Stimulated activated CD8-positive, alpha-beta memory T cell treated with anti-CD3 and anti-CD28 coated beads, Interleukin-2, amount 100 ng/mL, for 1 hour (primary cell): ENCODE results near the gene CEP57.
A peak's percentile ranks its signal among the peaks of the same experiment; 100 is the strongest.

ENCODE experiments used
- DNase-seq, 2 donors: peaks; one replicate each; pipeline ENCODE4 v3.0.0-alpha.2; 2020; ENCODE audit warnings: low read depth in 2 of 2

The CEP57 gene

DNA sequence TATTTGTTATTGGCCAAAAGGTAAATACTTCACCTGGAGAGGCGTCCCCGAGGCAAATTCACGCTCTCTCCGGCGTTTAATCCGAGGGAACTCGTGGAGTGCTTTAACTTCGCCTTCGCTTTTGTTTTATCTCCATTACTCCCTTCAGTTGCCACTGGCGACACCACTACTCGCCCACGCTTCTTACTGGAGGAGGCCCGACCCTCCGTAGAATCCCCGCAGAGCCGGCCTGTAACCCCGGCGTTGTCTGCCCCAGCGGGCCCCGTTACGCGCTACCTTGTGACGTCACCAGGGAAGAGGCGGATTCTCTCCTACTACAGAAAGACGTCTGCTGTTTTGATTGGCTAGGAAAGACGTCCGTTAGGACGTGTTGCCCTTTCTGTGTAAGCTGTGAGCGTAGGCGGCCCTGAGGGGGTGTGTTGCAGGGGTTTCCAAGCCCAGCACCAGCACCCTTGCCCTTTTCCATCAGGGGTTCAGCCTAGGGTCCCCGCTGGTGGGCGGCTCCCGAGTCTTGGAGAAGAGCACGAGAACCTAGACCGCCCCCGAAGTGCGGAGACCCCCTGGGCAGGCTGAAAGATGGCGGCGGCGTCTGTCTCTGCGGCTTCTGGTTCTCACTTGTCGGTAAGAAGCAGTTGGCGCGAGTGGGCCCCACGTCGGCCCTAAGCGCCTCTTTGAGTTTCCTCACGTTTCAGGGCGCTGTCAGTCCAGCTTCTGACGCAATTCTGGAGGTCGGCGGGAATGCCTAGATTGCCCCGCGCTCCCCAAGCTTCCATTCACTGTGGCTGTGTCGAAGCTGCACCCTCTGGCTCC lies at the start of gene CEP57:
CEP57 (plus strand) TSS at position 376 of the 810 bp plus-strand sequence; CDS start at position 577, 201 bp downstream.
- DNase-seq: peak; percentile 84 to 88

DNA sequence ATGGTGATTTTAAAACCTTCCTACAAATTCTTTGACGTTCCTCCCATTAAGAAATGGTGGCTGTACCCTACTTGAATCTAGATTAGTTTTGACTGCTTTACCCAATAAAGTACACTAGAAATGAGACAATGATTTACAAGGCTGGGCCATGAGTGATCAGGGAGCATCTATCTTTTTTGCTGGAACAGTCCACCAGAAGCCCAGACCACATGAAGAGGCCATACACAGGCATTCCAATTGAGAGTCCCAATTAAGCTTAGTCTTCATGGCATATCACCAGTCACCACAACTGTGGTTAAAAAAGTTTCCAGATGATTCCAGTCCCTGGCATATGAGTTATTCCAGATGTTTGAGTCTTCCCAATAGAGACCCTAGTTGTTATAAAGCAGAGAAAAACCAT lies 40.2 kb upstream of the CEP57 start:
- DNase-seq: no peak

DNA sequence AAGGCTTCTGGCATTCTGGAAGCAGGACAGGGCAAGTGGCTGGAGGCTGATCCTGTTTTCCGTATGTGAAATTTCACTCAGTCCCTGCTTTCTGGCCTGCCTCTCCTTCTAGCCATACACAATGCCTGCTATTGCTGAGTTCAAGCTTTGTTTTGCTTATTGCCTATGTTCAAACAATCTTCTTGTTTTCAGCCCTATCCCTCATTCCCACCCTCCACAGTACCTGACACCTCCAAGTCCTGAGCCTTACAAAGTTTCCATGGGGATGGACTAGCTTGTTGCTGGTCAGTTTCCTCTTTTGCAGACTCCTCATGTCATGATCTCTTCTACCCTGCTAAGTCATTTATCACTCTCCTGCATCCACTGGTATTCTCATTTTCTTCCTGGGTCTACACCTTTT lies 38.8 kb upstream of the CEP57 start:
- no peak for DNase-seq

DNA sequence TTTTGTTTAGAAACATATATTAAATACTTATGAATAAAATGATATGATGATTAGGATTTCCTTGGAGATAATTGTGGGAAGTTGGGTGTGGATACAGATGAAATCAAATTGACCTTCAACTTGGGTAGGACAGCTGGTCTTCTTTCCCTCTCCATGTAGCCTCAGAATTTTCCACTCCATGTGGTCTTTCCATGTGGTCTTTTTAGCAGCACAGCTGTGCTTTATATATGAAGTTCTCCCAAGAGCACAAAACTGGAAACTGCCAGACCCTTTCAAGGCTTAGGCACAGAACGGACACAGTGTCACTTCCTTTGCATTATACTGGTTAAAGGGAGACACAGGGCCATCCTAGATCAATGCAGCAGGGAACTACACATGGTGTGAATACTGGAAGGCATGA lies 29.4 kb upstream of the CEP57 start:
- no peak for DNase-seq

DNA sequence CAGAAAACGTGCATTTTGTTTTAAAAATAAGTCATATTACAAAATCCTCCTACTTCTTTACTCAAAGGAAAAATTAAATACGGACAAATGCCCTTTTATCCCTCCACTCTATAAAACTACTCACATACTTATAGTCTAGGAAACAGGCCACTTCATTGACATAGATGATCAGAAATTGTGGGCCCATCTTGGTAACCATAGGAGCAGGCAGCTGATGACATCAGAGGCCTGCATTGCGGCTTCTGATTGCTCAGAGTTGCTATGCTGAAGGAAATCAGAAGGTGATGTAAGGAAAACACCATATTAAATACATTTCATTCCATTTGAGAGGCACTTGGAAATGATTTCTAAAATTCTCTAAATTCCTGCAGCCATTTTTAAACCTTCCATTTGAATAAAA lies 27.8 kb upstream of the CEP57 start:
- no peak for DNase-seq

DNA sequence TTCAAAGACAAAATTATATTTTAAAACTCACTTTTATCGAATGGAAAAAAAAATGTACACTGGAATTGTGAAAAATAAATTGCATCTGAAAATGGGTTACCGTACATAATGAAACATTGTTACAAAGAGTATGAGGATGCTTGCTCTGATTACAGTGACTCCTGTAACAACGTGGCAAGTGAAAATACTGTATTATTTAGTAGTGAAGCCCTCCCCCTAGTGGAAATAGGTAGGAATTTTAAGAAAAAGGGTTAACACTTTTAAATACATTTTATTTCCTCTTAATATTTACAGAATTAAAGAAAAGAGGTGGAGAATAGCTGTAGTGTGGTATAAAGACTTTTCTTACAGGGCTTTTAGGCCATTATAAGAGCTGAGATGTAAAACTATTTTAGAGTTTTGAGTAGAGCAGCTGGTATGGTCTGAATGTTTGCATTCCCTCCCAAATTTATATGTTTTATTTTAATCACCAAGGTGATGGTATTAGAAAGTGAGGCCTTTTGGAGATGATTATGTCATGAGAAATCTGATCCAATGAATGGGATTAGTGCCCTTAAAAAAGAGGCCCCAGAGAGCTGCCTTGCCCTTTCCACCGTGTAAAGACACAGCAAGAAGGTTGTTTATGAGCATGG lies 25.9 kb upstream of the CEP57 start:
- no peak for DNase-seq

DNA sequence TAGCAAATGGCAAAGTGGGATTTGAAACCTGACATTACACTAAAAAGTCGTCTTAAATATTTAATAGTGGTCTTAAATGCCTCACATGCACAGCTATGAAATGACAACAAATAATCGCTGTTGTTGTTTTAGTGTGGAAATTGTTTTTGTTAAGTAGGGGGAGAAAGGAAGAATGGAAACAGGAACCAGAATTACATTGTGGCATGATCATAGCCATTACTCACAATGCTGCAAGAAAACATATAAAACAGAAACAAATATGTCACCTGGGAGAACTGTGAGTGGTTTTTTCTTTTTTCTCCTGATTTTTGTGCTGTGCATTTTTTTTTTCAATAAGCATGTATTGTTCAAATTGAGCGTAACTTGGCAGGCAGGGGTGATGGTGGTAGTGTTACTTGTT lies 23.6 kb upstream of the CEP57 start:
- no peak for DNase-seq

DNA sequence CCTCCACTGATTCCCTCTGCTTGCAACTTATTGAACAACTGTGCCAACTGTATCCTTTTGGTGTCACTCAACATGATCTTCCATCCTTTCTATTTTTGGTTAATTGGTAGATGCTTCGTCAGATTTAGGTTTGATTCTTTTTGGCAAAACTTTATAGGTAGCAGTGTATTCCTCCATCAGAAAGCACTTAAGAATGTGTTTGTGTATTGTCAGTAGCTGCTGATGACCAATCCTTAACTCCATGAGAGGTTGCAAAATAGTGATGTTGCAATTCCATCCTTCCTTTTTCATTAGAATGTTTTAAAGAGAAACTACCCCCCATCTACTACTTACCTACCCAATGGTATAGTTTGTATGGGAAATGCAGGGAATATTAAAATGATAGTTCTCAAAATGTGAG lies 22.8 kb upstream of the CEP57 start:
- DNase-seq: no peak

DNA sequence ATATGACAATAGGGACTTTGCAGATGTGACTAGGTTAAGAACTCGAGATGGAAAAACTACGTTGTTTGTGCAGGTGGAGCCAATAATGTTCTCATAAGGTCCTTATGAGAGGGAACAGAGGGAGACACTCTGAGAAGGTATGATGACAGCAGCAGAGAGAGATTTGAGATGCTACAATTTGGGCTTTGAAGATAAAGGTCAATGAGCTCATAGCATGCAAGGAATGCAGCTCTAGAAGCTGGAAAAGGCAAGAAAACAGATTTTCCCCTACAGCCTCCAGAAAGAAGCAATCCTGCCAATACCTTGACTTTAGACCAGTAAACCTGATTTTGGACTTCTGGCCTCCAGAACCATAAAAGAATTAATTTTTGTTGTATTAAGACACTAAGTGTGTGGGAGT lies 21.8 kb upstream of the CEP57 start:
- DNase-seq: no peak

DNA sequence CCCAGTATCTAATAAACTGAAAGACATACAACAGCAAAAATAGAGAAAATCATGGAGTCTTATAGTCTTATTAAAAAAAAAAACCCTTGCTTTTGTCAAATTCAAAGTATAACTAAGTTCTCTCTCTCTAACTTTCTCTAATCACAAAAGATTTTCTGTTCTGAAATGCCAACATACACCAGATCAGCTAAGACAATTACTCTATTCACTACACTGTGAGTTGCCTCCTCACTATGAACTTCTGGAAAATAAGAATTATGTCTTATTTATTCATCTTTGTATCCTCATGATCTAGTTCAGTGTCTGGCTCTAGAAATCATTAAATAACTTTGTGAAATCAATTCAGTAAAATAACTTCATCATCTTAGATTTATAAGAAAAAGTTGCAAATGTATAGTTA lies 13.4 kb upstream of the CEP57 start:
- no peak for DNase-seq

DNA sequence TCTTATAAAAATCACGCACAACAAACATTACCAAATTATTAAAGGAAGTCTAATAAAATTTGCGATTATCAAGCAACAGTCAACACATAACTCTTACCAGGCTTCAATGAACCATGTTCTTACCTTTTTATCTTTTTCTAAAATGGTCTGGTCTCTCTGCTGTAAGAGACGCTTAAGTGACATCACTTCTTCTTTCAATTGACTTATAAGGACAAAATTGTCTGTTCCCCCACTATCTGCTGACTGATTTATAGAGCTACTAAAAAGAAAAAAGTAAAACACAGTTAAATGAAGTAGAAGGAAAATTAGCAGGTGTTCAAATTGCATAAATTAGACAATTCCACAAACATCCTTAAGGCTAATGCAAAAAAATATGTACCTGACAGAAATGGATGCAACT lies 11.6 kb upstream of the CEP57 start:
- DNase-seq: no peak

DNA sequence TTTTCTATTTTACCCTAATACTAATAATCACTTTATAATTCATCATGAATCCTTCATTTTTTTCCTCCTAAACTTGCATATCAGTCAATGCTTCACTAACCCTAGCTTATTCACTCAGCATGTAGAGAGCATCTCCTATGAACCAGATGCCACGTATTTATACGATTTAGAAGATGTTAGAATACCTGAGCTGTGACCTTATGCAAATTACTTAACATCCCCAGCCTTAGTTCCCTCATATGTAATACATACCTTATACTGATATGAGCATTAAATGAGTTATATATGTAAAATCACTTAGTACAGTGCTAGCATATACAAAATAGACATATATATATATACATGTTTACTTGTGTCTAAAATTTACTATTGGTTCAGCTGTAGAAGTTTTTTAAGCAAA lies 9.8 kb upstream of the CEP57 start:
- DNase-seq: no peak

DNA sequence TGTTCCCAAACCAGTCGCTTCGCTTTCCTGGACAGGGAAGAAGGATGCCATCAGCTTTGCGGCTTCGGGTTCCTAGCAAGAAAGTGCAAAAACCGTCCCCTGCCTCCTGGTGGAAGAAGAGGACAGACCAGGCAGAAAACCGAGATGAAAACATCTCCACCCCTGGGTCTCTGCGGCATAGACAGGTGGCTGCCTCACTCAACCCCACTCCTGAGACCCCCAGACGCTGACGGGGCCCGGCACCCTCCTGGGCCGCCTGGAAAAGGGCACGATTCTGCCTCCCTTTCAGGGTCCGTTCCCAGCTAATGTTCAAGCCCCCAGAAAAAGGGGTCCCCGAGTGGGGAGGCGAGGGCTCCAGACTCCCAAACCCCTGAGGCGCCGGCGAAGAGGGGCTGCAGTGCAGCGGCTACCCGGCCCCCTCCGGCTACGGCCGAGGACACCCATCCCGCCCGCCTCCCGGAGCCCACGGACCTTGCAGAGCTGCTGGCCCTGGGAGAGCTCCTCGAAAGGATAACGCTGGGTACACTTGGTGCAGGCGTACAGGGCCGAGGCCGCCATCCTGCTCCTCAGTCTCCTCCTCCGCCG lies 1.3 kb upstream of the CEP57 start:
- DNase-seq: peak; percentile 0

DNA sequence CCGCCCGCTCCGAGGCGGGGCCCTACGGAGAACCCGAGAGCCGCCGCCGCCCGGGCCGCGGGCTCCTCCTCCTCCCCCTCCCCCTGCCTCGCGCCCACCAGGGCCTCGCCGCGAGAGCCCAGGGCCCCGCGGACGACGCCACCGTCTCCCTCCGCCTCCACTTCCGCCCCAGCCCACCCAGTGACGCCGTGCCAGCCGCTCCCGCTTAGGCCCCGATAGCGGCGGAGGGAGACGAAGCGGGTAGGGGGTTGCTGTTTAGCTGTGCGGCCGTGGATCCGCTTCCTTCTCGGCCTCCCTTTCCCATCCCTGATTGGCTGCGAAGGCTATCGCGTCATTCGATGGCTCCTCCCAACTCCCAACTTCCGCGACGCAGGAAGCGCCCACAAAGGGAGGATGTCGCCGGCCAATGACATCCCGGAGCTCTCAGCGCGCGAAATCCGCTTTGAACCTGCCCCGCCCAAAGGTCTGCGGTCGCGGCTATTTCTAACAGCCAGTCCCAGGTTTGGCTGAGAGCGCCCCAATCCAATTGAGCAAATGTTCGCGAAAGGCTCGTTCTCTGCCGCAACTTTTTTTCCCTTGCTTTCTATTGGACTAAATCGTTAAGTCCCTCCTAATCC lies 684 bp upstream of the CEP57 start, which contains the start of gene FAM76B:
FAM76B (minus strand) TSS at position 277 of the 617 bp plus-strand sequence. CDS start 304 bp downstream, outside the sequence.
- DNase-seq: peak; percentile 92 to 97

DNA sequence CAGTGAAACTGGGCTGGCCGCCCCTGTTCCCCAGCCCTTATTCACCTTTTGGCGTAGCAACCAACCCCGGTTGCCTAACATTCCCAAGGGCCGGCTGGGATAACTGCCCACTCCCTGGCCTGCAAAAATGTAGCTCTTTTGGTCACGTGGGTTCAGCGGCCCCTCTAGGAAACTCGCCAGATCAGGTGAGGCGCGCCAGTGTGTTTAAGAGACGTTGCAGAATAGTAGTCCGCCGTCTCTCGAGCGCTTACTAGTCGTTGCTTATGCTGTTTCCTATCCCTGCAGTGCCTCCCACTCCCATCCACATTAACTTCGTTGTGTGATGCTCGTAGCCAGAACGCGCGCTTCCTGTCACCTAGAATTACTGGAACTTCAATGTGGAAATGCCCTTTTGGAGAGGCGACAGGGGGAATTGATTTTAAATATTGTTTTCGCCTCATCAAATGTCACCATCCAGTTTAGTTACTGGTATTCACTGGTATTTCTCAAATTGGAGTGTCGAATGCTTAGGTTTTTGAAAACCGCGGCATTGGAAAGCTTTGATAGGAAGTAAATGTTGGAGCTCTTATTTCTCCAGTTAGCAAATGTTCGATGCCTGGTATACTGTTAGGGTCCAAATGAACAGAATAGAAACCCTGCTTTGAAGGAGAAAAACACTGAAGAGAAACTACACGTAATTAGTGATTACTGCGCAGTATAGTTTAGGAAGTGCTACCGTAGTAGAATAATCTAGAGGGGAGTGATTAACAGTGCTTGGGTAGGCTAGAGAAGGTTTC lies 823 bp downstream of the CEP57 start:
- DNase-seq: peak; percentile 6 to 14

DNA sequence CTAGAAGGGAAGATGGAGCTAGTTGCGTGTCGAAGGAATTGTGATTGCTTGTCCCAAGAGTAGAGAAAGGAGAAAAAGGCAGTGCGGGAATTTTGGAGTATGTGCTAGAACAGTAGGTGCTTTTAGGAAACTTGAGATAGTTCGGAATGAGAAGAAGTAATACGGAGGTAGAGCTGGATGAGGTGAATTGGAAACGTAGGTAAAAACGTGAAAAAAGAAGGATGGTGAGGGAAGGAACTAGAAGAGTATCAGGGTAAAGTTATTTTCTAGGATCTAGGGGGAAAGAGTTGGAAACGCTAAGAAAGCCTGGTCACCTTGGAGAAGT lies 1.4 kb downstream of the CEP57 start:
- no peak for DNase-seq

DNA sequence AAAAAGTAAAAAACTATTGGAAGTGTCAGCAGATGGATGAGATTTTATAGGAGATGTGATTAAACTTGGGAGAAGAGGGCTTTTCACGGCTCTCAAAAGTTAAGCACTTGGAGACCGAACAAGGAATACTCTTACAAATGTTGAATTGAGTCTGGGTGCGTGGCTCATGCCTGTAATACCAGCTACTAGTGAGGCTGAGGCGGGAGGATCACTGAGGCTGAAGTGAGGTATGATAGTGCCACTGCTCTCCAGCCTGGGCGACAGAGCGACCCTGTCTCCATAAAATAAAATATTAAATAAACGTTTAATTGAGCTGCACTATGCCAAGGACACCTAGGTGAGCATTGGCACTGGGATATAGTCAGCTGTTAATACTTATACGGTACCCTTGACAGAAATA lies 1.9 kb downstream of the CEP57 start:
- no peak for DNase-seq

DNA sequence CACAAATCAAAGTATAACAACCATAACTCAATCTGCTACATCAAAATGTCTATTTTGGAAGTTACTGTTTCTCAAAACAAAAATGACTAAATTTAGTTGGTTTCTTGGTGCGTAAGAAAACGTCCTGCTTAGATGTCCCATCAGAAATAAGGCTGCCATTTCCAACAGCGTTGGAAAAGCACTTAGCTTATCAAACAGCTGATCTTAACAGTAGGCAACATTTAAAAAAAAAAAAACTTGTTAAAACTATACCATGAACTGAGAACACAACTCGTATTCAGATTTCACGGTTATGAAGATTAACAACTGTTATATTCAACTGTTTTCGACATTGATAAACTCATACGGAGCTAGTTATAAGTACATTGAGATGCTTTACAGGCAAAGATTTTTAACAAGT lies 2.4 kb downstream of the CEP57 start:
- no peak for DNase-seq

DNA sequence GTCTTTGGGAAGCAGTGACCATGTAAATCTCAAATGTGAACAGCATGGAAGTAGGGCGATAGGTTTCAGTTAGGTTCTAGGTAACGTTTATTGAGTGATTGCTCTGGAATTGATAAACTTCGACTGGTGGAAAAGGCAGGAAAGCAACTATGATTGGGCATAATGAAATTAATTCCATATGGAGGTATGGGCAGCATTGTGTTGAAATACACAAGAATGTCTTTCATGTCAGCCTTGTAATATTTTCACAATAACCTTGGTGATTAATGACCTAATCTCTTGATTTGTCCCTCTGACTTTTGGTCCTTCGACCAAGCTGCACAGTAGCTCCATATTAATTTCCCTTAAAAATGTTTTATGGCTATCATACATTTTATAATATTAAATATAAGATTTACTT lies 2.8 kb downstream of the CEP57 start:
- no peak for DNase-seq

DNA sequence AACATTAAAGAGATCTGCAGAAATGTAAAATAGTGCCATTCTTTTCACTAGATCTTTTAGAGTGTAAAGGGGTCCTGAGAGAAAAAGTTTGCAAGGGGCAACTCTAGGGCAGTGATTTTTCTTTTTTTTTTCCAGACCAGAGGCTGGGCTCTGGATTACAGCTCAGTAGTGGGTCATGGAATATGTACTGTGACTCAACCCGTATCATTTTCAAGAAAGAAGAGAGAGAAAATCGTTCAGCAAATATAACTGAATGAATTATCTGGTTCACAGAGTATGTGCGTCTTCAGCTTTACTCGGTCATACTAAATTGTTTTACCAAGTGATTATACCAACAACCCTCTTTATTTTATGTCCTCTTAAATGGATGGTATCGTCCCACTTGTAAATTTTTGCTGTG lies 3.8 kb downstream of the CEP57 start:
- no peak for DNase-seq

DNA sequence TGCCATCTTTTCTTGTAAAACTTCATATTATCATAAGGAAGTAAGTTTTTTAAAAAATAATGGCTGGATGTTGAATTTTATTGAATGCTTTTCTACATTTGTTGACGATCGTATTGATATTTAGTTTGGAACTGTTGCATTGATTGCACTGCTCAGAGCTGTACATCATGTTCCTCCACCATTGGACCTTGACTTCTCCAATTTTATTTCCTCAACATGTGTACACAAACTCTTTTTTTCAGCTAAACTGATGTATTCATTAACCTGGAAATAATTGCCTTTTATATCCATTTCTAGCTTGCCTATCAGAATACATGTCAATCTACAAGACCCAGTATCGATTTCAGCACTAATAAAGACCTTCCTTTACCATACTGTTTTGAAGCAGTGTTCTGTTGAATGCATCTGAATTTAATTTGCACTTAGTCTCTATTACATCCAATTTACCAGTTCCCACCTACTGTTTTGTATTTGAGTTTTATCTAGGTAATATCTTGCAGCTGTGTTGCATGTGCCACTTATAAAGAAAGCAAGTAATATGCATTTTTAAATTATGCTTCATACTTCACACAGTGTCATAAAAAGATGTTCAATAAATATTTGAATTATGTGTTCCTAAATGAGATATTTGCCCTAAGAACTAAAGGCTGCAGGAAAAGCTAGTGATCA lies 5.5 kb downstream of the CEP57 start:
- no peak for DNase-seq
